ENCODE results near the gene GLOD4.

The GLOD4 gene

GRCh38 chr17:800446-801242, 18.6 kb upstream of the GLOD4 start:
- H3K27ac ChIP-seq (replicated peaks) = no peak overlapping the region
- no peak for DNase-seq (ENCODE audit: low read depth in 1 of 2, low spot score in 1 of 2)
- H3K27me3 ChIP-seq (ENCODE audit: insufficient read depth, poor library complexity, severe bottlenecking) = no peaks in the 10 kb centered on the region
- TF ChIP-seq SPI1 (IDR thresholded peaks at IDR 0.05; ENCODE audit: borderline replicate concordance, low read depth) (no peak), CTCF (IDR thresholded peaks at IDR 0.05; ENCODE audit: insufficient read depth, low read length) (no peak), REST (IDR thresholded peaks at IDR 0.05; ENCODE audit: insufficient replicate concordance, low read depth) (no peak), GABPA (IDR thresholded peaks at IDR 0.05; ENCODE audit: low read depth) (no peak), POLR2AphosphoS5 (IDR thresholded peaks at IDR 0.05; ENCODE audit: low read depth) (no peak)
- H3K4me3 ChIP-seq (replicated peaks; ENCODE audit: insufficient read depth, low read length) = no peak overlapping the region

- TF ChIP-seq SPI1 (IDR thresholded peaks at IDR 0.05; ENCODE audit: borderline replicate concordance, low read depth) (no peak), REST (IDR thresholded peaks at IDR 0.05; ENCODE audit: insufficient replicate concordance, low read depth) (no peak), CTCF (IDR thresholded peaks at IDR 0.05; ENCODE audit: insufficient read depth, low read length) (no peak), GABPA (IDR thresholded peaks at IDR 0.05; ENCODE audit: low read depth) (no peak), POLR2AphosphoS5 (IDR thresholded peaks at IDR 0.05; ENCODE audit: low read depth) (no peak)
- H3K27ac ChIP-seq (replicated peaks) = no peak overlapping the region
- no peak for DNase-seq (ENCODE audit: low read depth in 1 of 2, low spot score in 1 of 2)
- no peak overlapping the region for H3K4me3 ChIP-seq (replicated peaks; ENCODE audit: insufficient read depth, low read length)
- H3K27me3 ChIP-seq (ENCODE audit: insufficient read depth, poor library complexity, severe bottlenecking) = no peaks in the 10 kb centered on the region
These were observed 17.2 kb upstream of the GLOD4 start for GRCh38 chr17:799261-799660.

GRCh38 chr17:798246-798645, 16.2 kb upstream of the GLOD4 start:
- TF ChIP-seq SPI1 (IDR thresholded peaks at IDR 0.05; ENCODE audit: borderline replicate concordance, low read depth) (no peak), GABPA (IDR thresholded peaks at IDR 0.05; ENCODE audit: low read depth) (no peak), CTCF (IDR thresholded peaks at IDR 0.05; ENCODE audit: insufficient read depth, low read length) (no peak), REST (IDR thresholded peaks at IDR 0.05; ENCODE audit: insufficient replicate concordance, low read depth) (no peak), POLR2AphosphoS5 (IDR thresholded peaks at IDR 0.05; ENCODE audit: low read depth) (no peak)
- no peak for DNase-seq (ENCODE audit: low read depth in 1 of 2, low spot score in 1 of 2)
- H3K4me3 ChIP-seq (replicated peaks; ENCODE audit: insufficient read depth, low read length) = no peak overlapping the region
- H3K27me3 ChIP-seq (ENCODE audit: insufficient read depth, poor library complexity, severe bottlenecking) = no peaks in the 10 kb centered on the region
- H3K27ac ChIP-seq (replicated peaks) = no peak overlapping the region
